H1 (cell line): ENCODE data around the gene TRMT61B. TPM values are rescaled to one million over a fixed set of nuclear protein-coding genes. Genes with fewer than 3 reads are reported as not detected.

ENCODE experiments used
- CTCF ChIA-PET: fragments of 300-600 bp; sonication (Branson Sonifier 250); formaldehyde crosslinking; loops from one replicate; lab custom pipeline; 2021; ENCODE audit not compliant: partially characterized antibody; lab: Charles Lee
- POLR2A ChIA-PET: fragments of 300-600 bp; sonication (Branson Sonifier 250); formaldehyde crosslinking; loops from one replicate; lab custom pipeline; 2021; ENCODE audit warnings: inconsistent platforms; ENCODE audit not compliant: partially characterized antibody; lab: Charles Lee
- DNase-seq, 2 experiments: peaks; one replicate each; pipeline versions ENCODE4 v3.0.0 to v3.0.0-alpha.2; 2010 to 2022; ENCODE audit warnings: low spot score in 2 of 2, low read depth in 1 of 2, mixed read lengths in 1 of 2
- FAIRE-seq: peaks from 2 replicates; lab custom pipeline; 2011; peaks lifted over from hg19 to GRCh38; lab: Jason Lieb, UNC
- H2AFZ ChIP-seq: 2 replicates; pipeline ENCODE4 v1.8.1; 2012; ENCODE audit warnings: low read length, inconsistent platforms
- H2AK5ac ChIP-seq: 2 replicates; pipeline ENCODE4 v1.6.1; 2013; ENCODE audit warnings: low read depth, low read length
- H2BK120ac ChIP-seq: replicated peaks from 2 replicates; pipeline ENCODE3; 2013; ENCODE audit warnings: low read depth, low read length, inconsistent platforms
- H2BK12ac ChIP-seq: 2 replicates; pipeline ENCODE4 v1.6.1; 2013; ENCODE audit warnings: low read depth, low read length
- H2BK15ac ChIP-seq: 2 replicates; pipeline ENCODE4 v1.6.1; 2013; ENCODE audit warnings: low read length
- H2BK20ac ChIP-seq: 2 replicates; pipeline ENCODE4 v1.6.1; 2013; ENCODE audit warnings: low read length
- H2BK5ac ChIP-seq: 2 replicates; pipeline ENCODE4 v1.6.1; 2013; ENCODE audit warnings: low read depth, low read length
- H3K14ac ChIP-seq: 2 replicates; pipeline ENCODE4 v1.6.1; 2013; ENCODE audit warnings: inconsistent platforms; ENCODE audit not compliant: insufficient read length
- H3K18ac ChIP-seq: 2 replicates; pipeline ENCODE4 v1.6.1; 2013; ENCODE audit warnings: low read length; ENCODE audit errors: extremely low read depth
- H3K23ac ChIP-seq: 2 replicates; pipeline ENCODE4 v1.6.1; 2013; ENCODE audit warnings: inconsistent platforms; ENCODE audit not compliant: insufficient read length
- H3K23me2 ChIP-seq: 2 replicates; pipeline ENCODE4 v1.6.1; 2013; ENCODE audit warnings: low read depth, low read length
- H3K27ac ChIP-seq: 2 replicates; pipeline ENCODE4 v1.6.1; 2011; ENCODE audit warnings: low read depth, low read length, inconsistent platforms
- H3K27me3 ChIP-seq, 4 experiments: replicated peaks in 1 of 4; 1 replicate in 1 of 4; 2 replicates in 3 of 4; pipeline versions ENCODE4 v1.6.1 to v1.8.1; 2011 to 2013; ENCODE audit warnings: low read length in 3 of 4, mild to moderate bottlenecking in 3 of 4, inconsistent platforms in 2 of 4, mixed read lengths in 2 of 4, moderate library complexity in 1 of 4; ENCODE audit not compliant: control insufficient read depth in 3 of 4, insufficient read depth in 3 of 4; ENCODE audit errors: extremely low read depth in 1 of 4
- H3K36me3 ChIP-seq, 4 experiments: 2 replicates each; pipeline versions ENCODE4 v1.6.1 to v1.8.1; 2011 to 2013; ENCODE audit warnings: mild to moderate bottlenecking in 4 of 4, low read length in 3 of 4, moderate library complexity in 2 of 4, control low read depth in 1 of 4, inconsistent platforms in 1 of 4; ENCODE audit not compliant: insufficient read depth in 4 of 4, control insufficient read depth in 2 of 4
- H3K4ac ChIP-seq: replicated peaks from 2 replicates; pipeline ENCODE3; 2013; ENCODE audit warnings: low read length, low read depth, mixed read lengths, inconsistent platforms; ENCODE audit not compliant: insufficient read length
- H3K4me1 ChIP-seq, 4 experiments: replicated peaks in 1 of 4; 1 replicate in 1 of 4; 2 replicates in 3 of 4; pipeline versions ENCODE4 v1.6.1 to v1.8.1; 2011 to 2013; ENCODE audit warnings: low read length in 3 of 4, inconsistent platforms in 2 of 4, mixed read lengths in 1 of 4; ENCODE audit not compliant: insufficient read depth in 4 of 4, control insufficient read depth in 3 of 4
- H3K4me2 ChIP-seq, 2 experiments: 2 replicates each; pipeline versions ENCODE4 v1.6.1 to v1.8.1; 2011 to 2013; ENCODE audit warnings: low read depth in 2 of 2, low read length in 2 of 2, control low read depth in 1 of 2, inconsistent platforms in 1 of 2, mild to moderate bottlenecking in 1 of 2; ENCODE audit not compliant: insufficient read depth in 1 of 2
- H3K4me3 ChIP-seq, 4 experiments: fragments of 200-600, 300-600 bp in 1 of 4; sonication (generic), shearing (Covaris generic), sonication (Bioruptor Twin) in 1 of 4; 2 replicates each; pipeline versions ENCODE4 v1.5.1 to v1.8.1; 2011 to 2016; ENCODE audit warnings: low read length in 4 of 4, low read depth in 3 of 4, control low read depth in 2 of 4, inconsistent platforms in 2 of 4, mild to moderate bottlenecking in 2 of 4, mixed read lengths in 1 of 4, moderate library complexity in 1 of 4; ENCODE audit not compliant: insufficient read depth in 2 of 4; ENCODE audit errors: extremely low read depth in 1 of 4
- H3K56ac ChIP-seq: replicated peaks from 2 replicates; pipeline ENCODE3; 2013; ENCODE audit warnings: low read depth, mild to moderate bottlenecking, mixed read lengths, low read length, inconsistent platforms; ENCODE audit not compliant: insufficient read length
- H3K79me1 ChIP-seq: 2 replicates; pipeline ENCODE4 v1.6.1; 2013; ENCODE audit warnings: low read depth, low read length, control low read depth
- H3K79me2 ChIP-seq, 2 experiments: 2 replicates each; pipeline versions ENCODE4 v1.6.1 to v1.8.1; 2012 to 2013; ENCODE audit warnings: low read length in 2 of 2, mild to moderate bottlenecking in 2 of 2, inconsistent platforms in 1 of 2; ENCODE audit not compliant: insufficient read depth in 2 of 2, control insufficient read depth in 1 of 2
- H3K9ac ChIP-seq, 4 experiments: replicated peaks in 1 of 4; 1 replicate in 1 of 4; 2 replicates in 3 of 4; pipeline versions ENCODE4 v1.6.1 to v1.8.1; 2011 to 2013; ENCODE audit warnings: low read depth in 3 of 4, low read length in 3 of 4, control low read depth in 2 of 4, mild to moderate bottlenecking in 2 of 4, moderate library complexity in 2 of 4, inconsistent platforms in 1 of 4; ENCODE audit errors: extremely low read depth in 1 of 4
- H3K9me3 ChIP-seq, 2 experiments: 2 replicates each; pipeline versions ENCODE4 v1.6.1 to v1.8.1; 2012 to 2013; ENCODE audit warnings: mild to moderate bottlenecking in 2 of 2, moderate library complexity in 2 of 2, control low read depth in 1 of 2, inconsistent platforms in 1 of 2, low read depth in 1 of 2, low read length in 1 of 2, mixed read lengths in 1 of 2; ENCODE audit not compliant: insufficient read depth in 2 of 2
- H4K20me1 ChIP-seq, 2 experiments: replicated peaks in 1 of 2; 2 replicates each; pipeline versions ENCODE3 to v1.8.1; 2011 to 2013; ENCODE audit warnings: inconsistent platforms in 2 of 2, low read length in 2 of 2, mild to moderate bottlenecking in 1 of 2; ENCODE audit not compliant: insufficient read depth in 2 of 2, control insufficient read depth in 1 of 2
- H4K5ac ChIP-seq: 2 replicates; pipeline ENCODE4 v1.6.1; 2013; ENCODE audit warnings: low read length, low read depth, mixed read lengths, inconsistent platforms; ENCODE audit not compliant: insufficient read length
- H4K8ac ChIP-seq: 2 replicates; pipeline ENCODE4 v1.8.0; 2013; ENCODE audit warnings: mild to moderate bottlenecking, moderate library complexity, low read length, inconsistent platforms; ENCODE audit not compliant: insufficient read depth; ENCODE audit errors: extremely low read depth
- H4K91ac ChIP-seq: replicated peaks from 2 replicates; pipeline ENCODE3; 2013; ENCODE audit warnings: low read length, mixed read lengths, inconsistent platforms; ENCODE audit not compliant: insufficient read length
- ATF3 ChIP-seq: IDR thresholded peaks from 2 replicates; pipeline ENCODE4 v1.6.1; 2011; ENCODE audit warnings: low read depth, mild to moderate bottlenecking, low read length; ENCODE audit not compliant: insufficient read depth
- CHD2 ChIP-seq: IDR thresholded peaks from 2 replicates; pipeline ENCODE4 v1.6.1; 2012; ENCODE audit warnings: low read length, improper control_type of control experiment
- HDAC2 ChIP-seq, 2 experiments: fragments of 300-600 bp in 1 of 2; sonication (generic) in 1 of 2; IDR thresholded peaks; 2 replicates each; pipeline ENCODE4 v1.6.1; 2011 to 2012; ENCODE audit warnings: low read depth in 2 of 2, low read length in 2 of 2, mild to moderate bottlenecking in 2 of 2, moderate library complexity in 2 of 2, borderline replicate concordance in 1 of 2, inconsistent platforms in 1 of 2
- POU5F1 ChIP-seq: IDR thresholded peaks from 2 replicates; pipeline ENCODE4 v1.6.1; 2011; ENCODE audit warnings: low read depth, mild to moderate bottlenecking, low read length, moderate library complexity
- whole genome bisulfite sequencing, 2 experiments: shearing (Covaris generic) in 1 of 2; methylation state at CpG; one replicate each; pipeline versions ENCODE4 v1.1.6 to v1.1.7; 2013 to 2015; ENCODE audit warnings: low lambda C conversion rate in 2 of 2, mixed read lengths in 2 of 2, inconsistent platforms in 1 of 2, low coverage in 1 of 2, missing lambda C conversion rate in 1 of 2; ENCODE audit not compliant: insufficient replicate concordance in 2 of 2, insufficient coverage in 1 of 2, insufficient read length in 1 of 2; ENCODE audit errors: extremely low coverage in 1 of 2, missing lambda C conversion rate in 1 of 2; 5-methylcytosine and 5-hydroxymethylcytosine counted together
- polyA plus RNA-seq, 7 experiments: library from polyadenylated mRNA; depleted of rRNA in 3 of 7; stranded (reverse) in 5 of 7; unstranded in 2 of 7; fragments of >200 nt in 5 of 7; fragments of 200-250 nt in 2 of 7; gene quantifications; 1 replicate in 5 of 7; 2 replicates in 1 of 7; 4 replicates in 1 of 7; pipeline versions ENCODE4 v1.2.1 to v1.2.3, GENCODE V29; 2011 to 2013; ENCODE audit warnings: missing spikeins in 2 of 7, mixed read lengths in 2 of 7
- total RNA-seq: library from RNA; stranded (reverse); fragmentation: NEBNext Ultra II Directional; extraction: Animal tissue kit (Norgen Biotek cat#: 25700); gene quantifications from 2 replicates; pipeline ENCODE4 v1.2.1, GENCODE V29; 2021

The TRMT61B gene
- total and polyA plus RNA-seq, 2 of the 8 experiments (the other 6 are each of a cell fraction or from before 2014, with no cell fraction given), result 10.4 to 27.8 TPM

- Histone ChIP-seq H2BK5ac (no peak overlapping the region), H2BK20ac (no peak overlapping the region), H2AK5ac (no peak overlapping the region), H2AFZ (no peak overlapping the region), H2BK15ac (no peak overlapping the region), H3K9ac (no peak overlapping the region), H3K23me2 (no peaks in the 10 kb centered on the region), H3K56ac (no peak overlapping the region), H3K4me3 (no peak overlapping the region), H4K20me1 (peaks cover 4 to 9% of the 10 kb centered on the region in 2 experiments), H3K4me2 (no peak overlapping the region), H4K5ac (no peak overlapping the region), H3K4me1 (no peaks in the 10 kb centered on the region), H4K91ac (no peak overlapping the region), H3K18ac (no peak overlapping the region), H3K79me1 (no peaks in the 10 kb centered on the region; the same call in 1 of the 2 replicates), H2BK12ac (no peak overlapping the region), H3K4ac (no peak overlapping the region), H3K79me2 (peaks cover 0 to 76% of the 10 kb centered on the region in 2 experiments; a peak in 2 of 4 replicates), H3K23ac (no peak overlapping the region), H3K14ac (no peak overlapping the region), H3K9me3 (no peaks in the 10 kb centered on the region), H3K27me3 (no peaks in the 10 kb centered on the region), H3K27ac (no peak overlapping the region), H4K8ac (no peak overlapping the region), H2BK120ac (no peak overlapping the region), H3K36me3 (peaks cover 20 to 77% (median 48%) of the 10 kb centered on the region in 4 experiments)
- POLR2A ChIA-PET, result interaction anchor here (1.0 to 1.9 kb wide), 3 partner anchors 10 to 21 kb away, joined by 3 to 8 read pairs (median 4); partner anchors contain the start of gene WDR43
- TF ChIP-seq HDAC2 (IDR thresholded peaks at IDR 0.05; ENCODE audit: borderline replicate concordance in 1 of 2, low read depth in 2 of 2, low read length in 2 of 2), result no peak
- no peak for TF ChIP-seq POU5F1
- no peak for TF ChIP-seq ATF3
- TF ChIP-seq CHD2, result no peak
- CTCF ChIA-PET, result no interaction called here
- 87% methylated on average over 1 of the region's 1 CpG; no CpG with 5 or more reads in 1 of the 2 experiments for WGBS, 2 experiments
- FAIRE-seq (no peak), DNase-seq (no peak)
Measured at GRCh38 chr2:28915939-28916338, 45.8 kb upstream of the TRMT61B start.
